Testis (tissue), 2 donors: ENCODE measurements around the gene AGAP1.

Experiments
- POLR2A ChIP-seq: fragments of 450-650 bp; IDR thresholded peaks from one replicate; pipeline ENCODE4 v1.6.1; 2017; ENCODE audit warnings: antibody characterized with exemption, mild to moderate bottlenecking, moderate library complexity
- TF ChIP-seq, protein P1 (sequence below), 3 experiments: fragments of 450-650 bp in 2 of 3; fragments of 200-600 bp in 1 of 3; sonication (generic) in 1 of 3; IDR thresholded peaks; one replicate each; pipeline ENCODE4 v1.5.1; 2016 to 2019; ENCODE audit warnings: antibody characterized with exemption in 3 of 3, mild to moderate bottlenecking in 2 of 3, moderate library complexity in 1 of 3

GRCh38 chr2:235556086-235556485, 62.2 kb downstream of the AGAP1 start:
- TF ChIP-seq, protein P1, sequence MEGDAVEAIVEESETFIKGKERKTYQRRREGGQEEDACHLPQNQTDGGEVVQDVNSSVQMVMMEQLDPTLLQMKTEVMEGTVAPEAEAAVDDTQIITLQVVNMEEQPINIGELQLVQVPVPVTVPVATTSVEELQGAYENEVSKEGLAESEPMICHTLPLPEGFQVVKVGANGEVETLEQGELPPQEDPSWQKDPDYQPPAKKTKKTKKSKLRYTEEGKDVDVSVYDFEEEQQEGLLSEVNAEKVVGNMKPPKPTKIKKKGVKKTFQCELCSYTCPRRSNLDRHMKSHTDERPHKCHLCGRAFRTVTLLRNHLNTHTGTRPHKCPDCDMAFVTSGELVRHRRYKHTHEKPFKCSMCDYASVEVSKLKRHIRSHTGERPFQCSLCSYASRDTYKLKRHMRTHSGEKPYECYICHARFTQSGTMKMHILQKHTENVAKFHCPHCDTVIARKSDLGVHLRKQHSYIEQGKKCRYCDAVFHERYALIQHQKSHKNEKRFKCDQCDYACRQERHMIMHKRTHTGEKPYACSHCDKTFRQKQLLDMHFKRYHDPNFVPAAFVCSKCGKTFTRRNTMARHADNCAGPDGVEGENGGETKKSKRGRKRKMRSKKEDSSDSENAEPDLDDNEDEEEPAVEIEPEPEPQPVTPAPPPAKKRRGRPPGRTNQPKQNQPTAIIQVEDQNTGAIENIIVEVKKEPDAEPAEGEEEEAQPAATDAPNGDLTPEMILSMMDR (IDR thresholded peaks at IDR 0.05) = no peak
- no peak for TF ChIP-seq POLR2A
